Dedifferentiated amniotic fluid mesenchymal stem cell (primary cell): Measurements from ENCODE around the gene PDE7B.

Source experiments
- DNase-seq: peaks from one replicate; pipeline ENCODE4 v3.0.0-alpha.2; 2016; ENCODE audit errors: extremely low spot score

The PDE7B gene

DNA sequence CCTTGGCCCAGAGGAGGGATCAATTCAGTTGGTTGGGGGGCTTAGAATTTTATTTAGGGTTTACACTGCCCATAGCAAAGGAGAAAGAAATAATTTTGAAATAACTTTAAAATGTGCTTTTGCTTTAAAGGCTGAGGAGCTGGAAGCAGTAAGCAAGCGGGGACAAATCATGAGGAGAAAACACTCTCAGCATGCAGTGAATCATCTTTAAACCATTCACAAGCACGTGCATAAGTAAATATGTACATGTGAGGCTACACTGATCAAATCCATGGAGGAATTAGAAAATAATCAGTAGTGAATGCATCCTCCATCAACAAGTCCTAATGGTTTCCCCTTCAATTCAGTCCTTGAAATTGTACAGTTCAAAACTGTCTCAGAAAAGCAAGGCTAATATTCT lies 217.6 kb downstream of the PDE7B start:
- peak; percentile 65 for DNase-seq

GRCh38 chr6:136070815-136071214 lies 219.3 kb downstream of the PDE7B start:
- no peak for DNase-seq

DNA sequence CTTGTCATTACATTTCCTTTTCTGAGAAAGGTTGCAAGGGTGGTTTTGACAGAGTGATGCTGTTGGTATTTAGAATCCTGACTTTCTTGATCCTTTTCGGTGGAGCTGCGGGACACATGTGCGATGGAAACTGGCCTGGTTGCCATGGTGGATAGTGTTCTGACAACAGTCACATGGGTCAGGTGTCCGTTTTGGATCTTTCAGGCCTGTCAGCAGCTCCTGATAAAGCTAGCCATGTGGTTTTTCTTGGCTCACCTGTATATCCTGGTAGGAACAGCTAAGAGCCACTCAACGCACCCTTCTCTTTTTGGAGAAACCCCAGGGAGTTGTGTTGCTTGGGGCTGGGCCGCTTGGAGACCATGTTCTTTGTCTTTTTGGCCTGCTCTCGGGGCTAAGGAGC lies 221.2 kb downstream of the PDE7B start:
- DNase-seq: no peak

DNA sequence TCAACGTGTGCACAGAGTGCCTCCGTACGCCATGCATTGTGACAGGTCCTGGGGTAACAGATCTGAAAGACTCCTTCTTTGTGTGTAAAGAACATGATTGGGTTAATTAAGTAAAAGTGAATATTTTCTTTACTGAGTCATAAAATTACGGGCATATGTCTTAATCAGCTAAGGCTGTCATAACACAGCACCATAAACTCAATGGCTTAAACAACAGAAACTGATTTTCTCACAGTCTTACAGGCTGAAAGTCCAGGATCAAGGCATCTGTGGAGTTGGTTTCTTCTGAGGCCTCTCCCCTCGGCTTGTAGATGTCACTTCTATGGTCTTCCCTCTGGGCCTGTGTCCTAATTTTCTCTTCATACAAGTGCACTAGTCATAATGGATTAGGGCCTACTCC lies 221.7 kb downstream of the PDE7B start:
- no peak for DNase-seq

DNA sequence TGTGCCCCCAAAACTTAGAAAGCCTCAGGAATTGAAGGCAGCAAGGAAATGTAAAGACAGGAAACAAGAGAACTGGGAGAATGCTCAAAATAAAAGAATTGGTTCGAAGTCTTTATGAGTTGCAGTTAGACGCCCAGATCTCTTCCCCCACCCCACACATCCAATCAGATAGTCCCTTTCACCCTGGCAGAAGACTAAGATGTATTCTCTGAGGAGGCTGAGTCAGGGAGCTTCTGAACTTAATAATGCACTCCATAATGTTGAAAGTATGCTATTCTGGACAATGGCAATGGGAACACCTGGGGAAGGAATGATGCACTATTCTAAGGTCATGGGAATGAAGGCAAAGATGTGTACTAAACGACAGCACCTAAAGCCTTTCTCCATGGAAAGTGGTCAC lies 225.0 kb downstream of the PDE7B start:
- DNase-seq: no peak

DNA sequence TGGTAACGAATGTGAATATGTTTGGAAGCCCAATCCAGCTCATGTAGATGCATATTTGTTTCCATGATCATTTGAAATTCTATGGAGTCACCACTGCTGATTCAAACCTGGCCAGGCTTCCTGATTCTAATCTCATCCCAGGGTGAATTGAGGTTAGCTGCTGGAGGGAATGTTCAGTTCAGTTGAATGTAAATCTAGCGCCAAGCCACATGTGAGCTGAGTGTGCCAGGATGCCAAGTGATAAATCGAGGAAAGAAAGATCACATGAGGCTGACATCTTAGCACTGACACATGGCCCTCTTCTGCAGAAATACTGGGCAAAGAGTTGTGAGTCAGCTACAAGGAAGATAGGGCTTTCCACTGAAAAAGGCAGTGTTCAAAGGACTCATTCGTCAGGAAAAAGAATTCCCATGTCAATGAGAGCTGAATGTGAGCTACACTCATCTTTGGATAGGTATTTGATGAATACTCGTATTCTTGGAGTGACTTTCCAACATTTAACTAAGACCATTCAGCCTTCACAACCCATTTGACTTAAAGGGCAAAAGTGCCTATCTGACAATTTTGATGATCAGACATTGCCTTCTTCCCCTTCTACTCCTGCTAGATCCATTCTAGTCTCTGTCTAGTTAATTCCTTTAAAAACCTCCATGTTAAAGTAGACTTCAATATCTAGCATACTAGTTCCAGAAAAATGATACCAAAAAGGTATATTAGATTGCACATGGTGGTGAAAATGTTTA lies 226.5 kb downstream of the PDE7B start:
- DNase-seq: peak; percentile 87

DNA sequence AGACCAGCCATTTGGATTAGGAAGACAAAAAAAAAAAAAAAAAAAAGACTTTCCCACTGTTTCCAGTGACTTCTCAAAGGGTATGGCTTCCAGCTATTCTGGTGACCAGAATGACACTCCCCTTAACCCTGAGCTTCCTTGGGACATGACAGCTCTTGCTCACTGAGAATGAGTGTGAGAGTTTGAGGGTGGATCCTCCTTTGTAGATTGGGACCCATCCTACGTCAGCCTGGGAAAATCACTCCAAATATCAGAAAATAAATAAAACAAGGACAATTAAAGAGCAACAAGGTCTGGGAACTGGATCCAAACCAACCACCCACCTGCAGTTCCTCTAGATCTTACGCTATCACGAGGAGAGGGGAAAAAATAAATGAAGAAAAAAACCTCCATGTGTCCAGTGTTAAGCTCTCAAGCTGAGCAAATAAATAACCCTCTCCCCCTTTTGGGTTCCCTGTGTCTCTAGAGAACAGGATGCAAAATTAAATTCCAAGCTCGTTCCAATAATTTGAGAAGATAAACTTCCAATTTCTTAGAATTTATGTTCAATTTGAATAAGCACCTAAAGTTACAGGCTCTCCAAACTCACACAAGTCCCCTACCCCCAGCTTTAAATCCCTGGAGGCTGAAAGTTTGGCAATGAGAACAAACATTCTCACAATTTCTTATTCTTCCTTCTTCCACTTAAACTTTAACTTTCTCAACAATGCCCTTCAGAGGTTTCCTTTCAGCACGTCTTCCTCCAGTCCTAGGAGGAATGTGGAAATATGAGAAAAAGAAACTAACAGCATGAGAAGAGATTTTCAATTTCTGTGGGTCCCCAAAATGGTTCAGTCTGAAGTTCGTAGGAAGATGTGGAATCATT lies 228.4 kb downstream of the PDE7B start:
- no peak for DNase-seq

- no peak for DNase-seq
These were observed 232.0 kb downstream of the PDE7B start for GRCh38 chr6:136083540-136083939.

DNA sequence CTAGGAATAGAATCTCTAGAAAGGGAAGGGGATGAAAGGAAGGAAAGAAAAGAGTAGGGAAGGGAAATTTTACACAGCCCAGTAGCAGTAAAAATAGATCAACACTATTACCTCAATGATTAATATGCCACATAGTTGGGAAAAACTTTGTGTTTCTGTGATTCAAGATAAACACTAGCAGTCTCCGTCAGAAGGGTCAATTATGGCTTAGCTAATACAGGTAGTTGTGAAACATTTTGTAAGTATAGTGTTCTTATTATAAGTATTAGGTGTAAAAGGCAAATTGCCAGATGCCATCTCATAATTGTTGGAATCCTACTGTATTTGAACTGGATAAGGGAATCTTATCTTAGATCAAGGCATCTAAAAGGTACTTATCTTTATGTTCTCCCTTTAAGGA lies 232.9 kb downstream of the PDE7B start:
- DNase-seq: no peak

GRCh38 chr6:136085370-136086115 lies 234.0 kb downstream of the PDE7B start:
- DNase-seq: no peak

DNA sequence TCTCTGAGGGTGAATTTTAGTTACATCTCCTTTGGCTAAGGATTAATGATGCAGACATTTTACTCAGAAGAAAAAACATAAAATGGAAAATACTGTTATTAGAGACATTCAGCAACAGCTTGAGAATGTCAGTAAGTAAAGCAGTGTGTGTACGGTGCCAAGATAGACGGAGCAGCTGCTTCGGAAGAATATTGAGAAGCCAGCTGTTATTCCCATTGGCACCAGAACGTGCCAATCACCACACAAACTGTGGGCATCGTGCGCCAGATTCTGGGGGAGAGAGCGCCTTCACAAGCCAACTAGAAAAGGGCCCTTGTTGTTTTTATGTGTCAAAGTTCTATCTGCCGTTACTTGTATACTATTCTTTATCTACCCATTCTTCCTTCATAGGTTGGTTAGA lies 235.2 kb downstream of the PDE7B start:
- no peak for DNase-seq

- DNase-seq: no peak
These were observed 236.5 kb downstream of the PDE7B start for GRCh38 chr6:136087986-136088385.

DNA sequence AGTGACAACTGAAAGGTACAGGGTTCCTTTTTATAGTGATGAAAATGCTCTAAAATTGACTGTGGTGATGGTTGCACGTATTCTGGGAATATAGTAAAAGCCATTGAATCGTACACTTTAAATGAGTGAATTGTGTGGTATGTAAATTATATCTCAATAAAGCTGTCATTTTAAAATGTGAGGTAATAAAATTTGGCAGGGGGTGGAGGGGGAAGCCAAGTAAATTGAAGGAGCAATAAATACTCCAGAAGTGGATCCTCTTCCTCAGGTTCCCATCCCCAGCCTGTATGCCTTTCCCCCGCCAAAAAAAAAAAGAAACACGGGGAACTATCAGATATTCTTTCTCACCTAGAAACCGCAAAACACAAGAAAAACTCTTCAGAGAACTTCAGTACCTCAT lies 237.2 kb downstream of the PDE7B start:
- no peak for DNase-seq

DNA sequence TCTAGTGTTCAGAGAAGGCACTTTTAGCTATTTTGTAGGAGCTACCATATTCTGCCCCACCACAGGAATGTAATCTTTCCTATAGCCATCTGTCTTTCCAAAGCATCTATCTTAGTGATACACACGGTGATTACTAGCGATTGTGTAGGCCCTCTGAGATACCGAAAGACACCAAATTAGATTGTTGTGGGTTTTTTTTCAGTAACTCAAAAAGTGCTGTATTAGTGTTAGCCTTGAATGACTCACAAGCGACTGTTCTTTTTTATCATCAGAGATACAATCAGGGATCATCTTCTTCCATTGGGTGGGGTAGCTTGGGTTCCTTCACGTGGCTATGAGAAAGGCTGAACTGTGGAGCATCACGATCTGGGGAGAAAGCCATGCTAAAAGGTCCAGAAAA lies 238.4 kb downstream of the PDE7B start:
- no peak for DNase-seq

DNA sequence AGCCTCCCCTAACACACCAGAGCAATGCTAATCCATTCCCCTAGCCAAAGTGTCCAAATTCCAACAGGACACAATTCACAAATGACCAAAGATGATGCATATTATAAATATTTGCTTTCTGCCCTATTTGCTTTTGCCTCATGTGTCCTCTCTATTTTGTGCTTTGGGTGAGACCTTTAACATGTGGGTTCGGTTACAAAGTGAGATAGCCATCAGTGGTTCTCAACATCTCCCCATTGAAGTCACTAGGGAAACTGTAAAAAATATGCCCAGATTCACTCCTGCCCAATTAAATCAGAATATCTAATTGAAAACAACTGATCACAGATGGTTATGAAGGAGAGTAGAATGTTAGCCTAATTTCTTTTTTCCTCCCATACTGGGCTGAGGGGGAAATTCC lies 239.4 kb downstream of the PDE7B start:
- DNase-seq: no peak

- no peak for DNase-seq
These were observed 241.4 kb downstream of the PDE7B start for GRCh38 chr6:136092897-136093296.

GRCh38 chr6:136093835-136094234 lies 242.3 kb downstream of the PDE7B start:
- no peak for DNase-seq

DNA sequence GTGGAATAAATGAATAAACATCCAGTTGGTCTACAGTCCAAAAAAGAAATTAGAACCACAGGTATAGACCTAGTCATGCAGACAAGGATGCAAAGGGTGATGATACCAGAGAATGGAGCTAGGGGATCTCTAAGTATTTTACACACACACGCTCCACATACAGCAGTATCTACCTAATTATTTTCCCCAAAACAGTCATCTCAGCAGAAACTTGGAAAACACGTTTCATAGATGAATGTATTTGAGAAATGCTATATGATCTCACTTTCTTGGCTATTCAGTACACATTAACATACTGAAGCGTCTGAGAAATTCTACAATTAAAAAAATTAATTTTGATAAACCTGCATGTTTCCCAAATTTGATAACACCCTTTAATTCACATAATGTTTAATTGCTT lies 243.3 kb downstream of the PDE7B start:
- DNase-seq: no peak

- DNase-seq: no peak
These were observed 244.5 kb downstream of the PDE7B start for GRCh38 chr6:136095986-136096385.

GRCh38 chr6:136102991-136103688 lies 251.6 kb downstream of the PDE7B start:
- DNase-seq: no peak

DNA sequence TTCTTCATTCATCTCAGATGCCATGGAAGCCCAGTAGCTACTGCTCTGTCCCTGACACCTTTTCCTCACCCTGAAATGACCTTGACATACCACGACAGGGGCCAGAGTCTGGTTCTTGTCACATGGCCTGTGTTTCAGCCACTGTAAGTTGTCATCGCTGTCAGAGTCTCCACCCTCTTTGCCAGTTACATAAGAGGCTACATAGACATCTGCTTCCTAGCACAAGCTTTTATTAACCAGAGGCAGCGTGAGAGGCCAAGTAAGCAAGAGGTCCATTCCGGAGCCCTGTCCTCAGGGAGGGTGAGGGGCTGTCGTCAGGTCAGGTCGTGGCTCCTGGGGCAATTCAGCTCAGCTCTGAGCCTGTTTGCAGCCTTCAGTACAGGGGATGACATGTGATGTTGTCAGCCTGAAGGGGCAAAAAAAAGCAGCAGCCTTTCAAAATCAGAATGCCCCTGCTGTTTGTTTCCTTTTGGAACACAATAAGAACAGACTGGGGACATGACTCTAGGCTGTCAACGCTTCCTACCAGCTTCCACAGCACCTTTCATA lies 252.3 kb downstream of the PDE7B start:
- DNase-seq: no peak

DNA sequence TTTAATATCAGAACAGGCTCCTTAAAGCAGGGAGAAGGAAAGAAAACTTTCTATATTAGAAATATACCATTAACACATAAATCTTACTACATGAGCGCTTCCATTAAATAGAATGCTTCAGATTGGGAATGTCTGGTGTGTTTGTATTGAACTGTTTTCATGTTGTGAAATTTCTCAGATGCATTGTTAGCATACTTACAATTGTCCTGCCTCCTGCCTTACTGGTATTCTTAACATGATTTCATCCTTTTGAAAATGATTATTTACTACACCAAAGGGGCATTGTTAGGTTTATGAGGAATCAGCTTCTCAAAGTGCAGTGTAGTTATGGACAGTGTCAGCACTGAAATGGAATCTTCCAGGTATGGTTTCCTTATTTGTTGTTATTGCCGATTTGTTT lies 253.1 kb downstream of the PDE7B start:
- no peak for DNase-seq
